H1 (cell line): ENCODE results near the gene SYCE1L. TPM values are rescaled to one million over a fixed set of nuclear protein-coding genes. Genes with fewer than 3 reads are reported as not detected.

Source experiments
- CTCF ChIA-PET: fragments of 300-600 bp; sonication (Branson Sonifier 250); formaldehyde crosslinking; loops from one replicate; lab custom pipeline; 2021; ENCODE audit not compliant: partially characterized antibody; lab: Charles Lee
- POLR2A ChIA-PET: fragments of 300-600 bp; sonication (Branson Sonifier 250); formaldehyde crosslinking; loops from one replicate; lab custom pipeline; 2021; ENCODE audit warnings: inconsistent platforms; ENCODE audit not compliant: partially characterized antibody; lab: Charles Lee
- DNase-seq, 2 experiments: peaks; one replicate each; pipeline versions ENCODE4 v3.0.0 to v3.0.0-alpha.2; 2010 to 2022; ENCODE audit warnings: low spot score in 2 of 2, low read depth in 1 of 2, mixed read lengths in 1 of 2
- FAIRE-seq: peaks from 2 replicates; lab custom pipeline; 2011; peaks lifted over from hg19 to GRCh38; lab: Jason Lieb, UNC
- H2AFZ ChIP-seq: 2 replicates; pipeline ENCODE4 v1.8.1; 2012; ENCODE audit warnings: low read length, inconsistent platforms
- H2AK5ac ChIP-seq: 2 replicates; pipeline ENCODE4 v1.6.1; 2013; ENCODE audit warnings: low read depth, low read length
- H2BK120ac ChIP-seq: replicated peaks from 2 replicates; pipeline ENCODE3; 2013; ENCODE audit warnings: low read depth, low read length, inconsistent platforms
- H2BK12ac ChIP-seq: 2 replicates; pipeline ENCODE4 v1.6.1; 2013; ENCODE audit warnings: low read depth, low read length
- H2BK15ac ChIP-seq: 2 replicates; pipeline ENCODE4 v1.6.1; 2013; ENCODE audit warnings: low read length
- H2BK20ac ChIP-seq: 2 replicates; pipeline ENCODE4 v1.6.1; 2013; ENCODE audit warnings: low read length
- H2BK5ac ChIP-seq: 2 replicates; pipeline ENCODE4 v1.6.1; 2013; ENCODE audit warnings: low read depth, low read length
- H3K14ac ChIP-seq: 2 replicates; pipeline ENCODE4 v1.6.1; 2013; ENCODE audit warnings: inconsistent platforms; ENCODE audit not compliant: insufficient read length
- H3K18ac ChIP-seq: 2 replicates; pipeline ENCODE4 v1.6.1; 2013; ENCODE audit warnings: low read length; ENCODE audit errors: extremely low read depth
- H3K23ac ChIP-seq: 2 replicates; pipeline ENCODE4 v1.6.1; 2013; ENCODE audit warnings: inconsistent platforms; ENCODE audit not compliant: insufficient read length
- H3K23me2 ChIP-seq: 2 replicates; pipeline ENCODE4 v1.6.1; 2013; ENCODE audit warnings: low read depth, low read length
- H3K27ac ChIP-seq: 2 replicates; pipeline ENCODE4 v1.6.1; 2011; ENCODE audit warnings: low read depth, low read length, inconsistent platforms
- H3K27me3 ChIP-seq, 4 experiments: replicated peaks in 1 of 4; 1 replicate in 1 of 4; 2 replicates in 3 of 4; pipeline versions ENCODE4 v1.6.1 to v1.8.1; 2011 to 2013; ENCODE audit warnings: low read length in 3 of 4, mild to moderate bottlenecking in 3 of 4, inconsistent platforms in 2 of 4, mixed read lengths in 2 of 4, moderate library complexity in 1 of 4; ENCODE audit not compliant: control insufficient read depth in 3 of 4, insufficient read depth in 3 of 4; ENCODE audit errors: extremely low read depth in 1 of 4
- H3K36me3 ChIP-seq, 4 experiments: 2 replicates each; pipeline versions ENCODE4 v1.6.1 to v1.8.1; 2011 to 2013; ENCODE audit warnings: mild to moderate bottlenecking in 4 of 4, low read length in 3 of 4, moderate library complexity in 2 of 4, control low read depth in 1 of 4, inconsistent platforms in 1 of 4; ENCODE audit not compliant: insufficient read depth in 4 of 4, control insufficient read depth in 2 of 4
- H3K4ac ChIP-seq: replicated peaks from 2 replicates; pipeline ENCODE3; 2013; ENCODE audit warnings: low read length, low read depth, mixed read lengths, inconsistent platforms; ENCODE audit not compliant: insufficient read length
- H3K4me1 ChIP-seq, 4 experiments: replicated peaks in 1 of 4; 1 replicate in 1 of 4; 2 replicates in 3 of 4; pipeline versions ENCODE4 v1.6.1 to v1.8.1; 2011 to 2013; ENCODE audit warnings: low read length in 3 of 4, inconsistent platforms in 2 of 4, mixed read lengths in 1 of 4; ENCODE audit not compliant: insufficient read depth in 4 of 4, control insufficient read depth in 3 of 4
- H3K4me2 ChIP-seq, 2 experiments: 2 replicates each; pipeline versions ENCODE4 v1.6.1 to v1.8.1; 2011 to 2013; ENCODE audit warnings: low read depth in 2 of 2, low read length in 2 of 2, control low read depth in 1 of 2, inconsistent platforms in 1 of 2, mild to moderate bottlenecking in 1 of 2; ENCODE audit not compliant: insufficient read depth in 1 of 2
- H3K4me3 ChIP-seq, 4 experiments: fragments of 200-600, 300-600 bp in 1 of 4; sonication (generic), shearing (Covaris generic), sonication (Bioruptor Twin) in 1 of 4; 2 replicates each; pipeline versions ENCODE4 v1.5.1 to v1.8.1; 2011 to 2016; ENCODE audit warnings: low read length in 4 of 4, low read depth in 3 of 4, control low read depth in 2 of 4, inconsistent platforms in 2 of 4, mild to moderate bottlenecking in 2 of 4, mixed read lengths in 1 of 4, moderate library complexity in 1 of 4; ENCODE audit not compliant: insufficient read depth in 2 of 4; ENCODE audit errors: extremely low read depth in 1 of 4
- H3K56ac ChIP-seq: replicated peaks from 2 replicates; pipeline ENCODE3; 2013; ENCODE audit warnings: low read depth, mild to moderate bottlenecking, mixed read lengths, low read length, inconsistent platforms; ENCODE audit not compliant: insufficient read length
- H3K79me1 ChIP-seq: 2 replicates; pipeline ENCODE4 v1.6.1; 2013; ENCODE audit warnings: low read depth, low read length, control low read depth
- H3K79me2 ChIP-seq, 2 experiments: 2 replicates each; pipeline versions ENCODE4 v1.6.1 to v1.8.1; 2012 to 2013; ENCODE audit warnings: low read length in 2 of 2, mild to moderate bottlenecking in 2 of 2, inconsistent platforms in 1 of 2; ENCODE audit not compliant: insufficient read depth in 2 of 2, control insufficient read depth in 1 of 2
- H3K9ac ChIP-seq, 4 experiments: replicated peaks in 1 of 4; 1 replicate in 1 of 4; 2 replicates in 3 of 4; pipeline versions ENCODE4 v1.6.1 to v1.8.1; 2011 to 2013; ENCODE audit warnings: low read depth in 3 of 4, low read length in 3 of 4, control low read depth in 2 of 4, mild to moderate bottlenecking in 2 of 4, moderate library complexity in 2 of 4, inconsistent platforms in 1 of 4; ENCODE audit errors: extremely low read depth in 1 of 4
- H3K9me3 ChIP-seq, 2 experiments: 2 replicates each; pipeline versions ENCODE4 v1.6.1 to v1.8.1; 2012 to 2013; ENCODE audit warnings: mild to moderate bottlenecking in 2 of 2, moderate library complexity in 2 of 2, control low read depth in 1 of 2, inconsistent platforms in 1 of 2, low read depth in 1 of 2, low read length in 1 of 2, mixed read lengths in 1 of 2; ENCODE audit not compliant: insufficient read depth in 2 of 2
- H4K20me1 ChIP-seq, 2 experiments: replicated peaks in 1 of 2; 2 replicates each; pipeline versions ENCODE3 to v1.8.1; 2011 to 2013; ENCODE audit warnings: inconsistent platforms in 2 of 2, low read length in 2 of 2, mild to moderate bottlenecking in 1 of 2; ENCODE audit not compliant: insufficient read depth in 2 of 2, control insufficient read depth in 1 of 2
- H4K5ac ChIP-seq: 2 replicates; pipeline ENCODE4 v1.6.1; 2013; ENCODE audit warnings: low read length, low read depth, mixed read lengths, inconsistent platforms; ENCODE audit not compliant: insufficient read length
- H4K8ac ChIP-seq: 2 replicates; pipeline ENCODE4 v1.8.0; 2013; ENCODE audit warnings: mild to moderate bottlenecking, moderate library complexity, low read length, inconsistent platforms; ENCODE audit not compliant: insufficient read depth; ENCODE audit errors: extremely low read depth
- H4K91ac ChIP-seq: replicated peaks from 2 replicates; pipeline ENCODE3; 2013; ENCODE audit warnings: low read length, mixed read lengths, inconsistent platforms; ENCODE audit not compliant: insufficient read length
- RBBP5 ChIP-seq: IDR thresholded peaks from 2 replicates; pipeline ENCODE4 v1.7.1; 2012; ENCODE audit warnings: low read depth, mild to moderate bottlenecking, inconsistent platforms, low read length, moderate library complexity, borderline replicate concordance
- SUZ12 ChIP-seq: fragments of 200-600 bp; sonication (generic); IDR thresholded peaks from 2 replicates; pipeline ENCODE4 v1.6.1; 2012; ENCODE audit warnings: mild to moderate bottlenecking, inconsistent platforms, low read length, moderate library complexity, mixed read lengths
- TEAD4 ChIP-seq: IDR thresholded peaks from 2 replicates; pipeline ENCODE4 v1.6.1; 2012; ENCODE audit warnings: low read depth, low read length, inconsistent platforms, mixed read lengths
- WGBS, 2 experiments: shearing (Covaris generic) in 1 of 2; methylation state at CpG; one replicate each; pipeline versions ENCODE4 v1.1.6 to v1.1.7; 2013 to 2015; ENCODE audit warnings: low lambda C conversion rate in 2 of 2, mixed read lengths in 2 of 2, inconsistent platforms in 1 of 2, low coverage in 1 of 2, missing lambda C conversion rate in 1 of 2; ENCODE audit not compliant: insufficient replicate concordance in 2 of 2, insufficient coverage in 1 of 2, insufficient read length in 1 of 2; ENCODE audit errors: extremely low coverage in 1 of 2, missing lambda C conversion rate in 1 of 2; 5-methylcytosine and 5-hydroxymethylcytosine counted together
- polyA plus RNA-seq, 7 experiments: library from polyadenylated mRNA; depleted of rRNA in 3 of 7; stranded (reverse) in 5 of 7; unstranded in 2 of 7; fragments of >200 nt in 5 of 7; fragments of 200-250 nt in 2 of 7; gene quantifications; 1 replicate in 5 of 7; 2 replicates in 1 of 7; 4 replicates in 1 of 7; pipeline versions ENCODE4 v1.2.1 to v1.2.3, GENCODE V29; 2011 to 2013; ENCODE audit warnings: missing spikeins in 2 of 7, mixed read lengths in 2 of 7
- total RNA-seq: library from RNA; stranded (reverse); fragmentation: NEBNext Ultra II Directional; extraction: Animal tissue kit (Norgen Biotek cat#: 25700); gene quantifications from 2 replicates; pipeline ENCODE4 v1.2.1, GENCODE V29; 2021

Gene SYCE1L
- total and polyA plus RNA-seq, 2 of the 8 experiments (the other 6 are each of a cell fraction or from before 2014, with no cell fraction given) = 5.8 to 6.8 TPM

DNA sequence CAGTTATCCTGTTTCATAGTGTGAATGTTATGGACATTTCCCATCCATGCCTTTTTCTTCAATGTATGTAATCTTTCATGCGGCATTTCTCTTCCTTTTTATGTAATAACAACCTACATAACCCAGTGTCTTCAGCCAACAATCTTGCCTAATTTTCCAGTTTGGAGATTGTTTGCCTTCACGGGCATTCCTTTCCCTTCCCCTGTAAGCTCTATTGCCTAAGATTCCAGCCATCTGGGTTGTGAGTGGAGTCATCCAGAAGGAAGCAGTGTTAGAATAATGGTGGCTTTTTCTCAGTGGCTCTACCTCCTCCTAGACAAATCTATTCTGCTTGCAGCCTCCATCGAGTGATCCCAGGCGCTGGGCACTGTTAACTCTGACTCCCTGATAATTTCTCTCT lies 22.3 kb downstream of the SYCE1L start:
- no peak overlapping the region for H2BK20ac ChIP-seq
- H3K14ac ChIP-seq = no peak overlapping the region
- no peaks in the 10 kb centered on the region for H4K20me1 ChIP-seq
- H3K36me3 ChIP-seq = no peaks in the 10 kb centered on the region
- H3K4me2 ChIP-seq = no peak overlapping the region
- no peak for FAIRE-seq
- no peak overlapping the region for H3K18ac ChIP-seq
- H3K4me3 ChIP-seq = no peak overlapping the region
- no peak overlapping the region for H4K5ac ChIP-seq
- H3K23me2 ChIP-seq = no peaks in the 10 kb centered on the region
- no peak overlapping the region for H2BK12ac ChIP-seq
- peaks cover 0 to 5% (median 2%) of the 10 kb centered on the region in 4 experiments; a peak in 1 of 7 replicates for H3K4me1 ChIP-seq
- no peak overlapping the region for H3K27ac ChIP-seq
- TF ChIP-seq SUZ12 = no peak
- no peak for TF ChIP-seq RBBP5
- TF ChIP-seq TEAD4 = no peak
- H2BK5ac ChIP-seq = no peak overlapping the region
- no peak overlapping the region for H2BK120ac ChIP-seq
- H3K56ac ChIP-seq = no peak overlapping the region
- H4K8ac ChIP-seq = no peak overlapping the region
- POLR2A ChIA-PET = interaction anchor here (0.7 kb wide), 1 partner anchor 9 kb away, joined by 3 read pairs; no protein-coding TSS in a partner anchor
- DNase-seq = no peak
- no peak overlapping the region for H2AK5ac ChIP-seq
- H3K79me1 ChIP-seq = no peaks in the 10 kb centered on the region
- no peak overlapping the region for H3K4ac ChIP-seq
- CTCF ChIA-PET = interaction anchor here (1.7 to 3.2 kb wide), 3 partner anchors 13 to 362 kb away, joined by 3 to 22 read pairs (median 9); partner anchors contain the start of gene ADAMTS18
- H3K79me2 ChIP-seq = no peaks in the 10 kb centered on the region
- H3K27me3 ChIP-seq = no peaks in the 10 kb centered on the region
- WGBS, 2 experiments = 88% methylated on average over 4 of the region's 4 CpGs; no CpG with 5 or more reads in 1 of the 2 experiments
- H2BK15ac ChIP-seq = no peak overlapping the region
- H4K91ac ChIP-seq = no peak overlapping the region
- H3K23ac ChIP-seq = no peak overlapping the region
- H3K9me3 ChIP-seq = no peaks in the 10 kb centered on the region
- no peak overlapping the region for H3K9ac ChIP-seq
- H2AFZ ChIP-seq = no peak overlapping the region
